ENCODE measurements around the gene MAGI2.
"Not testable (repeated sequence)": the region's sequence is repeated elsewhere in the genome, so short reads cannot be mapped to it uniquely, and the experiment has no call there.

MAGI2 gene

GRCh38 chr7:79046061-79046460, 407.4 kb downstream of the MAGI2 start:
- DNase-seq (ENCODE audit: low spot score): no peak

- no peak for DNase-seq (ENCODE audit: low spot score)
Measured at GRCh38 chr7:79037001-79037400, 416.5 kb downstream of the MAGI2 start.

GRCh38 chr7:79036356-79036755, 417.1 kb downstream of the MAGI2 start:
- no peak for DNase-seq (ENCODE audit: low spot score)

- no peak for DNase-seq (ENCODE audit: low spot score)
Measured at GRCh38 chr7:79035858-79036257, 417.6 kb downstream of the MAGI2 start.

GRCh38 chr7:79034730-79035129, 418.7 kb downstream of the MAGI2 start:
- DNase-seq (ENCODE audit: low spot score): no peak

- DNase-seq (ENCODE audit: low spot score): not testable (repeated sequence)
Measured at GRCh38 chr7:79019711-79020110, 433.8 kb downstream of the MAGI2 start.

- no peak for DNase-seq (ENCODE audit: low spot score)
Measured at GRCh38 chr7:79011921-79012320, 441.5 kb downstream of the MAGI2 start.

GRCh38 chr7:79009647-79010046, 443.8 kb downstream of the MAGI2 start:
- DNase-seq (ENCODE audit: low spot score): no peak

GRCh38 chr7:79008786-79009185, 444.7 kb downstream of the MAGI2 start:
- no peak for DNase-seq (ENCODE audit: low spot score)

GRCh38 chr7:78996013-78996412, 457.5 kb downstream of the MAGI2 start:
- DNase-seq (ENCODE audit: low spot score): no peak

- no peak for DNase-seq (ENCODE audit: low spot score)
Measured at GRCh38 chr7:78993341-78993740, 460.1 kb downstream of the MAGI2 start.

- no peak for DNase-seq (ENCODE audit: low spot score)
Measured at GRCh38 chr7:78985509-78985908, 468.0 kb downstream of the MAGI2 start.

- DNase-seq (ENCODE audit: low spot score): no peak
Measured at GRCh38 chr7:78983483-78983882, 470.0 kb downstream of the MAGI2 start.

GRCh38 chr7:78970440-78970916, 483.0 kb downstream of the MAGI2 start:
- no peak for DNase-seq (ENCODE audit: low spot score)

- no peak for DNase-seq (ENCODE audit: low spot score)
Measured at GRCh38 chr7:78968951-78969350, 484.5 kb downstream of the MAGI2 start.

- DNase-seq (ENCODE audit: low spot score): not testable (repeated sequence)
Measured at GRCh38 chr7:78967561-78967960, 485.9 kb downstream of the MAGI2 start.

GRCh38 chr7:78967046-78967445, 486.4 kb downstream of the MAGI2 start:
- no peak for DNase-seq (ENCODE audit: low spot score)

- no peak for DNase-seq (ENCODE audit: low spot score)
Measured at GRCh38 chr7:78959477-78959876, 494.0 kb downstream of the MAGI2 start.

- DNase-seq (ENCODE audit: low spot score): no peak
Measured at GRCh38 chr7:78955329-78955728, 498.1 kb downstream of the MAGI2 start.

GRCh38 chr7:78953726-78954363, 499.6 kb downstream of the MAGI2 start:
- no peak for DNase-seq (ENCODE audit: low spot score)

GRCh38 chr7:78953090-78953489, 500.4 kb downstream of the MAGI2 start:
- no peak for DNase-seq (ENCODE audit: low spot score)

GRCh38 chr7:78939669-78940068, 513.8 kb downstream of the MAGI2 start:
- DNase-seq (ENCODE audit: low spot score): no peak

GRCh38 chr7:78924581-78924980, 528.9 kb downstream of the MAGI2 start:
- DNase-seq (ENCODE audit: low spot score): peak; percentile 41

- no peak for DNase-seq (ENCODE audit: low spot score)
Measured at GRCh38 chr7:78912781-78913180, 540.7 kb downstream of the MAGI2 start.
